ENCODE measurements around the gene KRTAP5-5. TPM values are rescaled to one million over a fixed set of nuclear protein-coding genes. Genes with fewer than 3 reads are reported as not detected.

KRTAP5-5 gene
- total RNA-seq, 2 experiments from 2014 or later = not detected

DNA sequence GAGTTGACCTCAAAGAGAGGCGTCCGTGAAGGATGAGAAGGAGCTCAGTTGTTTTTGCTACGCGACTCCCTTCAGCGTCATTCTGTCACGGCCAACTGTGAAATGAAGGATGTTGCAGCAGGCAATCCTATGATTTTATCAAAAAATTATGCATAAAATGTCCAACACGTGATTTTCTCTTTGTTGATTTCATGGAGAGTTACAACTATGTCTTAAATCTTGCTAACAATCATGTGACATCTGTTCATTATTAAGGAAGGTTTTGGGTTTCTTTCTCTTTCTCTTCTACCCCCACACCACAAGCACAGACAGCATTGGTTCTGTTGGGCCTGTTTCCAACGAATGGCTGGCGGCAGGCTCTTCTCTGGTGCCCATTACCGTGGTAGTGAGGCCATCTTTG, 11.3 kb upstream of the KRTAP5-5 start:
- Mint-ChIP-seq H3K4me3 (no peak overlapping the region), H3K36me3 (ENCODE audit: low read depth) (no peaks in the 10 kb centered on the region), H3K4me1 (ENCODE audit: low read depth) (peaks cover 6% of the 10 kb centered on the region), H3K27ac (no peak overlapping the region), H3K9me3 (no peaks in the 10 kb centered on the region), H3K27me3 (peaks cover 23% of the 10 kb centered on the region)
- POLR2A ChIA-PET = no interaction called here
- TF ChIP-seq, protein P1, sequence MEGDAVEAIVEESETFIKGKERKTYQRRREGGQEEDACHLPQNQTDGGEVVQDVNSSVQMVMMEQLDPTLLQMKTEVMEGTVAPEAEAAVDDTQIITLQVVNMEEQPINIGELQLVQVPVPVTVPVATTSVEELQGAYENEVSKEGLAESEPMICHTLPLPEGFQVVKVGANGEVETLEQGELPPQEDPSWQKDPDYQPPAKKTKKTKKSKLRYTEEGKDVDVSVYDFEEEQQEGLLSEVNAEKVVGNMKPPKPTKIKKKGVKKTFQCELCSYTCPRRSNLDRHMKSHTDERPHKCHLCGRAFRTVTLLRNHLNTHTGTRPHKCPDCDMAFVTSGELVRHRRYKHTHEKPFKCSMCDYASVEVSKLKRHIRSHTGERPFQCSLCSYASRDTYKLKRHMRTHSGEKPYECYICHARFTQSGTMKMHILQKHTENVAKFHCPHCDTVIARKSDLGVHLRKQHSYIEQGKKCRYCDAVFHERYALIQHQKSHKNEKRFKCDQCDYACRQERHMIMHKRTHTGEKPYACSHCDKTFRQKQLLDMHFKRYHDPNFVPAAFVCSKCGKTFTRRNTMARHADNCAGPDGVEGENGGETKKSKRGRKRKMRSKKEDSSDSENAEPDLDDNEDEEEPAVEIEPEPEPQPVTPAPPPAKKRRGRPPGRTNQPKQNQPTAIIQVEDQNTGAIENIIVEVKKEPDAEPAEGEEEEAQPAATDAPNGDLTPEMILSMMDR (IDR thresholded peaks at IDR 0.05) = no peak
- ATAC-seq (no peak), DNase-seq (no peak)
- CTCF ChIA-PET = interaction anchor here (0.7 to 3.7 kb wide), 7 partner anchors 10 to 72 kb away, joined by 3 to 24 read pairs (median 6); partner anchors contain the start of gene KRTAP5-5
- intact Hi-C loops (cut with micrococcal nuclease) = no loop called here

- POLR2A ChIA-PET = no interaction called here
- TF ChIP-seq, protein P1 (IDR thresholded peaks at IDR 0.05) = no peak
- H3K27me3 Mint-ChIP-seq = peaks cover 23% of the 10 kb centered on the region
- no peaks in the 10 kb centered on the region for H3K9me3 Mint-ChIP-seq
- peak; percentile 55 for DNase-seq
- peaks cover 6% of the 10 kb centered on the region for H3K4me1 Mint-ChIP-seq (ENCODE audit: low read depth)
- H3K36me3 Mint-ChIP-seq (ENCODE audit: low read depth) = no peaks in the 10 kb centered on the region
- CTCF ChIA-PET = interaction anchor here (0.8 to 3.7 kb wide), 3 partner anchors 9 to 31 kb away, joined by 3 to 24 read pairs (median 3); no protein-coding TSS in a partner anchor
- no peak overlapping the region for H3K4me3 Mint-ChIP-seq
- intact Hi-C loops (cut with micrococcal nuclease) = no loop called here
- peak overlapping the region; percentile 11 for H3K27ac Mint-ChIP-seq
- ATAC-seq = peak; percentile 90
These were observed 10.1 kb upstream of the KRTAP5-5 start for GRCh38 chr11:1619449-1619848.

- no peak within 1 kb of the TSS for H3K4me3 Mint-ChIP-seq
- no peak for DNase-seq
- TF ChIP-seq, protein P1 (IDR thresholded peaks at IDR 0.05) = no peak
- peaks cover 6% of the 10 kb centered on the region for H3K4me1 Mint-ChIP-seq (ENCODE audit: low read depth)
- no peak within 1 kb of the TSS for H3K27ac Mint-ChIP-seq
- H3K36me3 Mint-ChIP-seq (ENCODE audit: low read depth) = no peaks in the 10 kb centered on the region
- ChIA-PET POLR2A (no interaction called here), CTCF (interaction anchor here (1.3 kb wide), 1 partner anchor 9 kb away, joined by 3 read pairs; no protein-coding TSS in a partner anchor)
- H3K9me3 Mint-ChIP-seq = no peaks in the 10 kb centered on the region
- intact Hi-C loops (cut with micrococcal nuclease) = no loop called here
- ATAC-seq = no peak
- peaks cover 12% of the 10 kb centered on the region for H3K27me3 Mint-ChIP-seq
These were observed 7.5 kb upstream of the KRTAP5-5 start, which contains the start of gene KRTAP5-4 for GRCh38 chr11:1622086-1622485. KRTAP5-4 (minus strand) TSS chr11:1622138; CDS start chr11:1622093, 45 bp downstream.

DNA sequence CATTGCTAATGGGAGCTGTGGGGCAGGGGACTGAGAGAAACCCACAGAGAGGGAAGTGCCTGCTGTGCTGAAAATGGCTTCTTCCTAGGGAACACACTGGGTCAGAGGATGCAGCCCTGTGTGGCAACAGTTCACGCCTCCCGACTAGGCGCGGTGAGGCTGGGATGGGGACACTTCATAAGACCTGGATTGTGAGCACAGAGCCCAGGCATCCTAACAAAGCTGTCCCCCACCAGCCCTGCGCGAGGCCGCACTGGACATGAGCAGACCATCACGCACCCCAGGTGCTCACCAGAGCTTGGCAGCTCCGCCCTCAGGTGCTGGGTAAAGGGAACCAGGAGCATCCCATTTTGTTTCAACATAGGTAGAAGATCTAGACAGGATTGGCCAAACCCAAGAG, 5.9 kb upstream of the KRTAP5-5 start:
- TF ChIP-seq, protein P1 (IDR thresholded peaks at IDR 0.05) = no peak
- Mint-ChIP-seq H3K27me3 (peaks cover 11% of the 10 kb centered on the region), H3K27ac (no peak overlapping the region), H3K36me3 (ENCODE audit: low read depth) (no peaks in the 10 kb centered on the region), H3K4me1 (ENCODE audit: low read depth) (peaks cover 6% of the 10 kb centered on the region), H3K4me3 (no peak overlapping the region), H3K9me3 (no peaks in the 10 kb centered on the region)
- POLR2A ChIA-PET = interaction anchor here (0.7 kb wide), 1 partner anchor 10 kb away, joined by 3 read pairs; no protein-coding TSS in a partner anchor
- DNase-seq (no peak), ATAC-seq (no peak)
- CTCF ChIA-PET = interaction anchor here (0.6 to 1.4 kb wide), 3 partner anchors 14 to 343 kb away, joined by 3 to 4 read pairs (median 3); no protein-coding TSS in a partner anchor
- intact Hi-C loops (cut with micrococcal nuclease) = no loop called here

DNA sequence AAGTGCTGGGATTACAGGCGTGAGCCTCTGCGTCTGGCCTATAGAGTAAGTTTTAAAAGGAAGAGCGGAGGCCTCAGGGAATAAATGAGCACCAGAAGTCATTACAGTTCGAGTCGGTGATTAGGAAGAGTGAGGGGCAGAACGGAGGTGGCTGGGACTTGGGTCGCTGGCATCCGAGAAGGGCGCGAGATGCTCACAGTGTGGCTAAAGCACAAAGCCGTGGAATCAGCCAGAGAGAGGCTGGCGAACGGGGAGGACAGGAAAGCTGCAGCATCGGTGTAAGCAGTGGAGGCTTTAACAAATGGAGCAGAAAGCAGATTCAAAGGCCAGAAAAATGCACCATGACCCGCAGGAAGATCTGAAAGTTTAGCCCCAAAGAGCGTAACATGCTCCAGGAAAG, 5.0 kb upstream of the KRTAP5-5 start:
- no peak overlapping the region for H3K27ac Mint-ChIP-seq
- H3K4me1 Mint-ChIP-seq (ENCODE audit: low read depth) = peaks cover 2% of the 10 kb centered on the region
- ATAC-seq (no peak), DNase-seq (no peak)
- H3K27me3 Mint-ChIP-seq = peaks cover 10% of the 10 kb centered on the region
- intact Hi-C loops (cut with micrococcal nuclease) = no loop called here
- no peaks in the 10 kb centered on the region for H3K9me3 Mint-ChIP-seq
- CTCF ChIA-PET = interaction anchor here (0.6 to 1.4 kb wide), 3 partner anchors 13 to 342 kb away, joined by 3 to 4 read pairs (median 3); no protein-coding TSS in a partner anchor
- TF ChIP-seq, protein P1 (IDR thresholded peaks at IDR 0.05) = no peak
- H3K4me3 Mint-ChIP-seq = no peak overlapping the region
- H3K36me3 Mint-ChIP-seq (ENCODE audit: low read depth) = no peaks in the 10 kb centered on the region
- POLR2A ChIA-PET = no interaction called here

Data from activated CD8-positive, alpha-beta T cell treated with anti-CD3 and anti-CD28 coated beads for 36 hours (primary cell).